WI38 (cell line): ENCODE results near the gene RHBG.
"Not testable (repeated sequence)": the region's sequence is repeated elsewhere in the genome, so short reads cannot be mapped to it uniquely, and the experiment has no call there.

Source experiments
- H3K4me3 ChIP-seq: 2 replicates; pipeline ENCODE4 v1.5.1; 2011; ENCODE audit warnings: low read depth, mild to moderate bottlenecking, control low read depth, low read length
- CTCF ChIP-seq: IDR thresholded peaks from 2 replicates; pipeline ENCODE4 v1.5.1; 2012; ENCODE audit warnings: low read depth, mild to moderate bottlenecking, control low read depth, low read length

The RHBG gene

GRCh38 chr1:156366378-156367166 is 2.4 kb upstream of the RHBG start:
- TF ChIP-seq CTCF: no peak

GRCh38 chr1:156367383-156368156 is 1.4 kb upstream of the RHBG start:
- no peak overlapping the region for H3K4me3 ChIP-seq
- no peak for TF ChIP-seq CTCF

More at GRCh38 chr1:156366378-156367166, 2.4 kb upstream of the RHBG start:
- H3K4me3 ChIP-seq: no peak overlapping the region

- no peak for TF ChIP-seq CTCF
Measured at GRCh38 chr1:156368157-156368658, 803 bp upstream of the RHBG start.

GRCh38 chr1:156369685-156370286 is 775 bp downstream of the RHBG start:
- not testable (repeated sequence) for H3K4me3 ChIP-seq

More at GRCh38 chr1:156368157-156368658, 803 bp upstream of the RHBG start:
- no peak overlapping the region for H3K4me3 ChIP-seq

GRCh38 chr1:156371553-156372264 is 2.7 kb downstream of the RHBG start:
- H3K4me3 ChIP-seq: no peak overlapping the region

GRCh38 chr1:156372265-156372586 is 3.2 kb downstream of the RHBG start:
- H3K4me3 ChIP-seq: no peak overlapping the region
- no peak for TF ChIP-seq CTCF

More at GRCh38 chr1:156371553-156372264, 2.7 kb downstream of the RHBG start:
- TF ChIP-seq CTCF: no peak

GRCh38 chr1:156372876-156373275 is 3.9 kb downstream of the RHBG start:
- TF ChIP-seq CTCF: no peak

More at GRCh38 chr1:156372876-156373275, 3.9 kb downstream of the RHBG start:
- no peak overlapping the region for H3K4me3 ChIP-seq
